ENCODE results near the gene TMBIM4. TPM values are rescaled to one million over a fixed set of nuclear protein-coding genes. Genes with fewer than 3 reads are reported as not detected.
"Not testable (repeated sequence)": the region's sequence is repeated elsewhere in the genome, so short reads cannot be mapped to it uniquely, and the experiment has no call there.

The TMBIM4 gene
- polyA plus RNA-seq, 1 of the 3 experiments (the other 2 are of a cell fraction), result 68.5 TPM

- TF ChIP-seq NFIC (IDR thresholded peaks at IDR 0.05; ENCODE audit: borderline replicate concordance) (no peak), NRF1 (IDR thresholded peaks at IDR 0.05; ENCODE audit: low read depth, low read length) (no peak), EP300 (IDR thresholded peaks at IDR 0.05; ENCODE audit: borderline replicate concordance in 1 of 2, low read depth in 1 of 2, low read length in 1 of 2) (no peak), YY1 (IDR thresholded peaks at IDR 0.05; ENCODE audit: low read depth) (no peak)
Measured at GRCh38 chr12:66217342-66217917, 47.6 kb upstream of the TMBIM4 start (continued).

- H4K20me1 ChIP-seq (ENCODE audit: insufficient read depth); H3K9me3 ChIP-seq; POLR2A ChIA-PET; DNase-seq; H3K79me2 ChIP-seq (ENCODE audit: insufficient read depth); H3K9ac ChIP-seq; H3K36me3 ChIP-seq (replicated peaks in 1 of 2; ENCODE audit: control insufficient read depth in 1 of 2, insufficient read depth in 2 of 2, low read length in 1 of 2); H3K27ac ChIP-seq (ENCODE audit: low read depth in 2 of 2, low read length in 1 of 2); H3K4me1 ChIP-seq (ENCODE audit: control insufficient read depth in 1 of 2, insufficient read depth in 2 of 2, low read depth in 1 of 2, low read length in 1 of 2); H3F3A ChIP-seq (replicated peaks; ENCODE audit: insufficient read depth); H2AFZ ChIP-seq (ENCODE audit: low read depth); H3K4me2 ChIP-seq; H3K4me3 ChIP-seq (ENCODE audit: low read depth in 2 of 2, low read length in 1 of 2); H3K9me2 ChIP-seq: not testable (repeated sequence)
- CTCF ChIA-PET, result interaction anchor here (1.1 kb wide), 1 partner anchor 15 kb away, joined by 3 read pairs; no protein-coding TSS in a partner anchor
- H3K27me3 ChIP-seq (ENCODE audit: insufficient read depth), result peaks cover 26% of the 10 kb centered on the region; the same call in 1 of the 2 replicates
- WGBS (ENCODE audit: low lambda C conversion rate), result 47% methylated on average over 3 of the region's 3 CpGs
Measured at GRCh38 chr12:66213011-66213410, 43.2 kb upstream of the TMBIM4 start.

GRCh38 chr12:66211573-66211972 is 41.8 kb upstream of the TMBIM4 start:
- H3K9ac ChIP-seq; DNase-seq; H3K4me2 ChIP-seq; H3K4me1 ChIP-seq (ENCODE audit: control insufficient read depth in 1 of 2, insufficient read depth in 2 of 2, low read depth in 1 of 2, low read length in 1 of 2); H2AFZ ChIP-seq (ENCODE audit: low read depth); H3K27ac ChIP-seq (ENCODE audit: low read depth in 2 of 2, low read length in 1 of 2); H3K9me3 ChIP-seq; H3K9me2 ChIP-seq; CTCF ChIA-PET; H3K79me2 ChIP-seq (ENCODE audit: insufficient read depth); H3F3A ChIP-seq (replicated peaks; ENCODE audit: insufficient read depth); POLR2A ChIA-PET; H3K36me3 ChIP-seq (replicated peaks in 1 of 2; ENCODE audit: control insufficient read depth in 1 of 2, insufficient read depth in 2 of 2, low read length in 1 of 2); H3K4me3 ChIP-seq (ENCODE audit: low read depth in 2 of 2, low read length in 1 of 2); H4K20me1 ChIP-seq (ENCODE audit: insufficient read depth): not testable (repeated sequence)
- 9% methylated on average over 2 of the region's 2 CpGs for WGBS (ENCODE audit: low lambda C conversion rate)
- H3K27me3 ChIP-seq (ENCODE audit: insufficient read depth), result peaks cover 26% of the 10 kb centered on the region; the same call in 1 of the 2 replicates

- CTCF ChIA-PET, result no interaction called here
- Histone ChIP-seq H3K4me3 (ENCODE audit: low read depth in 2 of 2, low read length in 1 of 2) (no peak overlapping the region), H3K9me2 (no peaks in the 10 kb centered on the region), H3K27me3 (ENCODE audit: insufficient read depth) (peaks cover 21% of the 10 kb centered on the region; the same call in 1 of the 2 replicates), H4K20me1 (ENCODE audit: insufficient read depth) (no peaks in the 10 kb centered on the region), H3K4me2 (no peak overlapping the region), H3F3A (replicated peaks; ENCODE audit: insufficient read depth) (no peaks in the 10 kb centered on the region), H3K4me1 (ENCODE audit: control insufficient read depth in 1 of 2, insufficient read depth in 2 of 2, low read depth in 1 of 2, low read length in 1 of 2) (no peaks in the 10 kb centered on the region), H3K79me2 (ENCODE audit: insufficient read depth) (no peaks in the 10 kb centered on the region), H3K9me3 (no peaks in the 10 kb centered on the region), H3K36me3 (replicated peaks in 1 of 2; ENCODE audit: control insufficient read depth in 1 of 2, insufficient read depth in 2 of 2, low read length in 1 of 2) (no peaks in the 10 kb centered on the region), H2AFZ (ENCODE audit: low read depth) (no peak overlapping the region), H3K9ac (no peak overlapping the region), H3K27ac (ENCODE audit: low read depth in 2 of 2, low read length in 1 of 2) (no peak overlapping the region)
- DNase-seq, result no peak
- POLR2A ChIA-PET, result no interaction called here
- no peak for TF ChIP-seq CHD2 (IDR thresholded peaks at IDR 0.05; ENCODE audit: low read length, partially characterized antibody)
- TF ChIP-seq CTCF (IDR thresholded peaks at IDR 0.05), result no peak
- TF ChIP-seq USF1 (IDR thresholded peaks at IDR 0.05; ENCODE audit: borderline replicate concordance, low read depth), result no peak
- TF ChIP-seq EZH2phosphoT487 (IDR thresholded peaks at IDR 0.05; ENCODE audit: borderline replicate concordance, low read depth), result no peak
- no peak for TF ChIP-seq NRF1 (IDR thresholded peaks at IDR 0.05; ENCODE audit: low read depth, low read length)
- no peak for TF ChIP-seq TCF12 (IDR thresholded peaks at IDR 0.05)
- no peak for TF ChIP-seq YY1 (IDR thresholded peaks at IDR 0.05; ENCODE audit: low read depth)
- no peak for TF ChIP-seq USF2 (IDR thresholded peaks at IDR 0.05; ENCODE audit: borderline replicate concordance, low read depth, low read length)
- no peak for TF ChIP-seq TEAD4 (IDR thresholded peaks at IDR 0.05; ENCODE audit: borderline replicate concordance, insufficient read depth)
- no peak for TF ChIP-seq RCOR1 (IDR thresholded peaks at IDR 0.05; ENCODE audit: low read length)
- TF ChIP-seq MXI1 (IDR thresholded peaks at IDR 0.05; ENCODE audit: low read depth, low read length), result no peak
- TF ChIP-seq IRF3 (IDR thresholded peaks at IDR 0.05; ENCODE audit: low read depth, low read length), result no peak
- no peak for TF ChIP-seq GATA2 (CRISPR knock-in tag; IDR thresholded peaks at IDR 0.05)
- TF ChIP-seq POLR2AphosphoS5 (IDR thresholded peaks at IDR 0.05; ENCODE audit: low read depth, low read length), result no peak
Measured at GRCh38 chr12:66210840-66211239, 41.0 kb upstream of the TMBIM4 start.
